Neuronal stem cell (in vitro differentiated cells): Measurements from ENCODE around the gene SLC12A3.

Source experiments
- DNase-seq: peaks from one replicate; pipeline ENCODE4 v3.0.0-alpha.2; 2013; ENCODE audit warnings: low spot score
- H2AFZ ChIP-seq: one replicate; pipeline ENCODE4 v1.6.1; 2013; ENCODE audit warnings: mild to moderate bottlenecking, low read length, inconsistent platforms
- H2AK5ac ChIP-seq: 2 replicates; pipeline ENCODE4 v1.6.1; 2013; ENCODE audit warnings: low read depth, mild to moderate bottlenecking, inconsistent platforms, low read length, moderate library complexity, mixed read lengths
- H2BK120ac ChIP-seq: 2 replicates; pipeline ENCODE4 v1.6.1; 2013; ENCODE audit warnings: low read depth, mild to moderate bottlenecking, inconsistent platforms, low read length, moderate library complexity, mixed read lengths
- H2BK12ac ChIP-seq: one replicate; pipeline ENCODE4 v1.6.1; 2013; ENCODE audit warnings: low read length, inconsistent platforms
- H2BK15ac ChIP-seq: 2 replicates; pipeline ENCODE4 v1.6.1; 2013; ENCODE audit warnings: mild to moderate bottlenecking, low read length, inconsistent platforms, mixed read lengths
- H2BK5ac ChIP-seq: one replicate; pipeline ENCODE4 v1.6.1; 2013; ENCODE audit warnings: inconsistent platforms, mild to moderate bottlenecking, low read length, moderate library complexity
- H3K14ac ChIP-seq: one replicate; pipeline ENCODE4 v1.6.1; 2013; ENCODE audit warnings: low read length, inconsistent platforms
- H3K18ac ChIP-seq: 2 replicates; pipeline ENCODE4 v1.6.1; 2013; ENCODE audit warnings: low read length, inconsistent platforms
- H3K23ac ChIP-seq: 2 replicates; pipeline ENCODE4 v1.6.1; 2013; ENCODE audit warnings: low read depth, mild to moderate bottlenecking, mixed read lengths, low read length, inconsistent platforms; ENCODE audit not compliant: poor library complexity
- H3K27ac ChIP-seq: replicated peaks from 3 replicates; pipeline ENCODE4 v1.5.1; 2013; ENCODE audit warnings: low read length, inconsistent platforms
- H3K27me3 ChIP-seq, 3 experiments: 2 replicates each; pipeline ENCODE4 v1.6.1; 2013; ENCODE audit warnings: low read length in 3 of 3, mild to moderate bottlenecking in 2 of 3, inconsistent platforms in 1 of 3, low read depth in 1 of 3, mixed read lengths in 1 of 3, moderate library complexity in 1 of 3; ENCODE audit not compliant: control insufficient read depth in 3 of 3, insufficient read depth in 3 of 3
- H3K36me3 ChIP-seq, 2 donors: replicated peaks in 1 of 2; 2 replicates each; pipeline ENCODE4 v1.6.1; 2013; ENCODE audit warnings: low read length in 2 of 2; ENCODE audit not compliant: control insufficient read depth in 2 of 2, insufficient read depth in 2 of 2
- H3K4ac ChIP-seq: 2 replicates; pipeline ENCODE4 v1.6.1; 2013; ENCODE audit warnings: inconsistent platforms, mild to moderate bottlenecking, low read length, moderate library complexity
- H3K4me1 ChIP-seq, 2 donors: 1 replicate in 1 of 2; 2 replicates in 1 of 2; pipeline ENCODE4 v1.6.1; 2013; ENCODE audit warnings: low read length in 2 of 2, low read depth in 1 of 2; ENCODE audit not compliant: control insufficient read depth in 2 of 2, insufficient read depth in 1 of 2
- H3K4me2 ChIP-seq: one replicate; pipeline ENCODE4 v1.6.1; 2013; ENCODE audit warnings: mild to moderate bottlenecking, low read length, inconsistent platforms; ENCODE audit not compliant: insufficient read depth, poor library complexity, severe bottlenecking
- H3K4me3 ChIP-seq, 2 donors: 2 replicates each; pipeline ENCODE4 v1.5.1; 2013; ENCODE audit warnings: low read length in 2 of 2, mild to moderate bottlenecking in 2 of 2, inconsistent platforms in 1 of 2, moderate library complexity in 1 of 2
- H3K79me1 ChIP-seq: one replicate; pipeline ENCODE4 v1.6.1; 2013; ENCODE audit warnings: low read depth, mild to moderate bottlenecking, inconsistent platforms, low read length, moderate library complexity
- H3K9ac ChIP-seq: one replicate; pipeline ENCODE4 v1.6.1; 2013; ENCODE audit warnings: mild to moderate bottlenecking, low read depth, low read length, inconsistent platforms; ENCODE audit not compliant: poor library complexity
- H3K9me3 ChIP-seq, 2 donors: replicated peaks in 1 of 2; 2 replicates each; pipeline versions ENCODE3 to v1.6.1; 2013; ENCODE audit warnings: low read length in 2 of 2, mild to moderate bottlenecking in 2 of 2, inconsistent platforms in 1 of 2, low read depth in 1 of 2, mixed read lengths in 1 of 2, moderate library complexity in 1 of 2; ENCODE audit not compliant: control insufficient read depth in 2 of 2, insufficient read depth in 1 of 2
- H4K8ac ChIP-seq: one replicate; pipeline ENCODE4 v1.6.1; 2013; ENCODE audit warnings: low read depth, mild to moderate bottlenecking, inconsistent platforms, low read length, moderate library complexity
- H4K91ac ChIP-seq: one replicate; pipeline ENCODE4 v1.6.1; 2013; ENCODE audit warnings: low read length, low read depth, mild to moderate bottlenecking, inconsistent platforms; ENCODE audit not compliant: poor library complexity
- WGBS, 2 donors: extraction: QIAGEN DNeasy Blood & Tissue Kit; methylation state at CpG; one replicate each; pipeline ENCODE4 v1.1.7; 2013; ENCODE audit warnings: missing lambda C conversion rate in 2 of 2, mixed read lengths in 1 of 2; ENCODE audit not compliant: insufficient read length in 2 of 2, insufficient replicate concordance in 1 of 2; ENCODE audit errors: extremely low coverage in 2 of 2; 5-methylcytosine and 5-hydroxymethylcytosine counted together

SLC12A3 gene

DNA sequence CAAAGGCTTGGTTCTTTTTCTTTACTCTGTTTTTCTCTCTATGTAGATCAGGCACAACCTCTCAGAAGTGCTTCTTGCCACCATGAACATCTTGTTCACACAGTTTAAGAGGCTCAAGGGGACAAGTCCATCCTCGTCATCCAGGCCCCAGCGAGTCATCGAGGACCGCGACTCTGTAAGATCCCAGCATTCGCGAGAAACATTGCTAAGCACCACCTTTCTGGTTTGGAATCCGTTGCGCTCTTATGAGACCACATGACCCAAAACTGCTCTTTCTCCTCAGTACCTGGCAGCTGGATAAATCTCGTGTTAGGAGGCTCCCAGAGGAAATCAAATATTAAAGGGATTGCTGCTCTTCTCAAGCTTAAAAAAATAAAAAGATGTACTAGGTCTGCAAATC, 23.3 kb upstream of the SLC12A3 start:
- no peaks in the 10 kb centered on the region for H3K27me3 ChIP-seq
- WGBS, 2 donors = no CpG with 5 or more reads among the region's 10 CpGs
- no peak overlapping the region for H3K4me3 ChIP-seq
- no peak overlapping the region for H3K27ac ChIP-seq
- H4K8ac ChIP-seq = no peak overlapping the region
- H3K4ac ChIP-seq = no peak overlapping the region
- H3K79me1 ChIP-seq = no peaks in the 10 kb centered on the region
- H2BK12ac ChIP-seq = no peak overlapping the region
- H3K9me3 ChIP-seq = no peaks in the 10 kb centered on the region
- no peak for DNase-seq
- H3K23ac ChIP-seq = peak overlapping the region; percentile 40
- H3K18ac ChIP-seq = no peak overlapping the region
- H2BK120ac ChIP-seq = no peak overlapping the region
- H4K91ac ChIP-seq = no peak overlapping the region
- H3K36me3 ChIP-seq = peaks cover 41 to 88% of the 10 kb centered on the region in 2 donors
- no peak overlapping the region for H3K14ac ChIP-seq
- peak overlapping the region; percentile 32 for H3K9ac ChIP-seq
- no peak overlapping the region for H2AFZ ChIP-seq
- H2BK5ac ChIP-seq = no peak overlapping the region
- H2AK5ac ChIP-seq = no peak overlapping the region
- H3K4me2 ChIP-seq = no peak overlapping the region
- H3K4me1 ChIP-seq = peaks cover 0 to 5% of the 10 kb centered on the region in 2 donors
- H2BK15ac ChIP-seq = no peak overlapping the region

DNA sequence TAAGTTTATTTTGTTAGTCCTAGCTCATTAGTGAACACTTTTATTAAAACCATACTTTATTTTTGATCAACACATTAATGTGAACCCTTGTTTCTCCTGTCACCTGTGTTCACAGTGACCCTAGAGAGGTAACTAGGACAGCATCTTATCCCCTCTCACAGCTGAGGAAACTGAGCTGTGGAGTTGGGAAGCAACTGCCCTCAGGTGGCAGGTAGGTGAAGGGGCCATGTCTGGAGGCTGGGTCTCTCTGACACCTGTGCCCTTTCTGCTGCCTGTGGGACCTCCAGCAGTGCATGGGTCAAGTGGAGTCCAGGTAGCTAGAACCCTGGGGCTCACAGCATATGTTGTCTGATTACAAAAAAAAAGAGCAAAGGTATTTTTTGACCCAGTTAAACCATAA, 22.9 kb upstream of the SLC12A3 start:
- no peak overlapping the region for H4K8ac ChIP-seq
- H3K4me2 ChIP-seq = no peak overlapping the region
- no peak for DNase-seq
- no peak overlapping the region for H2BK15ac ChIP-seq
- no peak overlapping the region for H3K23ac ChIP-seq
- H3K9me3 ChIP-seq = no peaks in the 10 kb centered on the region
- peaks cover 39 to 83% of the 10 kb centered on the region in 2 donors for H3K36me3 ChIP-seq
- H3K9ac ChIP-seq = no peak overlapping the region
- no peak overlapping the region for H3K4me3 ChIP-seq
- H3K4ac ChIP-seq = no peak overlapping the region
- H2BK5ac ChIP-seq = no peak overlapping the region
- no peak overlapping the region for H4K91ac ChIP-seq
- no peak overlapping the region for H3K18ac ChIP-seq
- H3K4me1 ChIP-seq = peaks cover 0 to 5% of the 10 kb centered on the region in 2 donors
- H3K27me3 ChIP-seq = no peaks in the 10 kb centered on the region
- H3K14ac ChIP-seq = no peak overlapping the region
- no peak overlapping the region for H2BK120ac ChIP-seq
- no peaks in the 10 kb centered on the region for H3K79me1 ChIP-seq
- no peak overlapping the region for H2AK5ac ChIP-seq
- H2BK12ac ChIP-seq = no peak overlapping the region
- no peak overlapping the region for H2AFZ ChIP-seq
- H3K27ac ChIP-seq = no peak overlapping the region

DNA sequence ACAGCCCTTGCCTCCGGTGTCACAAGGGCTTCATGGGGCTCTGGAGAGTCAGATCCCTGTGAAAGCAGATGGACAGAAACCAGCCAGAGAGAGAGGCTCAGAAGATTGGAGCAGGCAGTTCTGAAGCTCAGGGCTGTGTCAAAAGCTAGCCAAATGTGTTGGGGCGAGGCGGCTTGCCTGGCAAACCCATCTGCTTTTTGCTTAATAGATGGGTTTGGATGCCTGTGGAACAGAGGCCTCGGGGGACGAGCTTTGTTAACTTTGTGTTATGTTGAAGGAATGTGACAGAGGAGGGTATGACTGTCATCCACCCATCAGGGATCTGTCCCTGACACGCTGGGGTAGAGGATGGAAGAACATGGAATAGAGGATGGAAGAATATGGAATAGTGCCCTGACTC, 21.0 kb upstream of the SLC12A3 start:
- Histone ChIP-seq H2BK15ac (no peak overlapping the region), H2BK120ac (no peak overlapping the region), H3K4me2 (no peak overlapping the region), H2BK5ac (no peak overlapping the region), H4K91ac (no peak overlapping the region), H3K4me3 (no peak overlapping the region), H3K79me1 (no peaks in the 10 kb centered on the region), H3K9ac (no peak overlapping the region), H3K27ac (no peak overlapping the region), H3K27me3 (no peaks in the 10 kb centered on the region), H3K4ac (no peak overlapping the region), H2BK12ac (no peak overlapping the region), H2AK5ac (no peak overlapping the region), H3K36me3 (peaks cover 30 to 65% of the 10 kb centered on the region in 2 donors), H3K4me1 (peaks cover 5 to 11% of the 10 kb centered on the region in 2 donors), H3K14ac (no peak overlapping the region), H4K8ac (no peak overlapping the region), H3K18ac (no peak overlapping the region), H2AFZ (no peak overlapping the region), H3K9me3 (no peaks in the 10 kb centered on the region), H3K23ac (no peak overlapping the region)
- no CpG with 5 or more reads among the region's 6 CpGs for WGBS, 2 donors
- DNase-seq = no peak

DNA sequence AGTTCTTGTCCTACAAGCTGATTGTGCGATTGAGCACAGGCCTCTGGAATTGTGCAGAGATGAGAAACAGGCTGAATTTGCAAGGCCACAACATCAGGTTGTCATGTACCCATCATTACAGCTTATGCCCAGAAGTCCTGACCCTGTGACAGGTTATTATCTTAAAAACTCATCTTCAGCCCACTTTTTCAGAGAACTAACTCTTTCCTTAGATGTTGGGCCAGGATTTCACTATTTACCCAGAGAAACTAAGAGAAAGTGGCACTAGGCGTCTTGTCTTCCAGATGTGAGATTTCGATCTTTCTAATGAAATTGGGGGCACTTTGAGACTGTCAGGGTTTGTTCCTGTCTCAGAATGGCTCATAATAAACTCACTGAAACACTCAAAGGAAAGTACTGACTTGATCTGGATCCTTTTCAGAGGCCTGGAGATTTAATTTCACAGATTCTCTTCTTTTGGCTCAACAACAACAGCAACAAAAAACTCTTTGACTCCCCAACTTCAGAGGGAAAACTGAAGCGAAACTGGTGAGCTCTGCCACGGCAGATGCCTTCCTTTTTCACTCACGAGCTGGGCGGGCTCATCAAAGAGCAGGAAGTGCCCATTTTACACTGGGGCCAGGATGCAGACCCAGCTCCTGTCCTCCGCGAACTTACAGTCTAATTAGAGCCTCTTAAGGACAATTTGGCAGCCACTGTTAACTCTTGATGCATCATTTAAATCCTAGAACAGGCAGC, 17.7 kb upstream of the SLC12A3 start:
- H2BK5ac ChIP-seq = no peak overlapping the region
- H3K23ac ChIP-seq = no peak overlapping the region
- H2AFZ ChIP-seq = no peak overlapping the region
- no CpG with 5 or more reads among the region's 9 CpGs for WGBS, 2 donors
- H3K79me1 ChIP-seq = no peaks in the 10 kb centered on the region
- no peaks in the 10 kb centered on the region for H3K27me3 ChIP-seq
- no peak overlapping the region for H3K18ac ChIP-seq
- no peak for DNase-seq
- peaks cover 0 to 3% of the 10 kb centered on the region in 2 donors for H3K9me3 ChIP-seq
- H4K8ac ChIP-seq = no peak overlapping the region
- peaks cover 16 to 36% of the 10 kb centered on the region in 2 donors for H3K36me3 ChIP-seq
- no peak overlapping the region for H3K4me2 ChIP-seq
- no peak overlapping the region for H2AK5ac ChIP-seq
- H3K14ac ChIP-seq = no peak overlapping the region
- H2BK120ac ChIP-seq = no peak overlapping the region
- H3K4me1 ChIP-seq = peaks cover 10 to 16% of the 10 kb centered on the region in 2 donors
- H2BK15ac ChIP-seq = no peak overlapping the region
- H3K4me3 ChIP-seq = no peak overlapping the region
- H3K4ac ChIP-seq = no peak overlapping the region
- H4K91ac ChIP-seq = no peak overlapping the region
- H3K27ac ChIP-seq = no peak overlapping the region
- H3K9ac ChIP-seq = no peak overlapping the region
- no peak overlapping the region for H2BK12ac ChIP-seq
